ENCODE measurements around the gene GDPD1.

GDPD1 gene

GRCh38 chr17:59254742-59255141 is 34.4 kb downstream of the GDPD1 start:
- Histone ChIP-seq H3K27me3 (ENCODE audit: low read depth, low read length) (no peaks in the 10 kb centered on the region), H3K27ac (ENCODE audit: low read length) (no peak overlapping the region), H3K4me1 (ENCODE audit: control insufficient read depth in 1 of 2, insufficient read depth in 2 of 2, low read length in 2 of 2) (no peaks in the 10 kb centered on the region), H3K36me3 (ENCODE audit: control insufficient read depth in 1 of 2, insufficient read depth in 2 of 2, low read length in 2 of 2) (no peaks in the 10 kb centered on the region), H3K4me3 (ENCODE audit: low read depth in 1 of 2, low read length in 2 of 2) (no peak overlapping the region), H3K9me3 (ENCODE audit: control insufficient read depth in 1 of 2, low read length in 2 of 2) (no peaks in the 10 kb centered on the region)

GRCh38 chr17:59257101-59257500 is 36.8 kb downstream of the GDPD1 start:
- Histone ChIP-seq H3K36me3 (ENCODE audit: control insufficient read depth in 1 of 2, insufficient read depth in 2 of 2, low read length in 2 of 2) (no peaks in the 10 kb centered on the region), H3K27me3 (ENCODE audit: low read depth, low read length) (no peaks in the 10 kb centered on the region), H3K27ac (ENCODE audit: low read length) (no peak overlapping the region), H3K4me3 (ENCODE audit: low read depth in 1 of 2, low read length in 2 of 2) (no peak overlapping the region), H3K4me1 (ENCODE audit: control insufficient read depth in 1 of 2, insufficient read depth in 2 of 2, low read length in 2 of 2) (no peaks in the 10 kb centered on the region), H3K9me3 (ENCODE audit: control insufficient read depth in 1 of 2, low read length in 2 of 2) (no peaks in the 10 kb centered on the region)

- Histone ChIP-seq H3K4me1 (ENCODE audit: control insufficient read depth in 1 of 2, insufficient read depth in 2 of 2, low read length in 2 of 2) (no peaks in the 10 kb centered on the region), H3K27me3 (ENCODE audit: low read depth, low read length) (no peaks in the 10 kb centered on the region), H3K36me3 (ENCODE audit: control insufficient read depth in 1 of 2, insufficient read depth in 2 of 2, low read length in 2 of 2) (no peaks in the 10 kb centered on the region), H3K4me3 (ENCODE audit: low read depth in 1 of 2, low read length in 2 of 2) (no peak overlapping the region), H3K27ac (ENCODE audit: low read length) (no peak overlapping the region), H3K9me3 (ENCODE audit: control insufficient read depth in 1 of 2, low read length in 2 of 2) (no peaks in the 10 kb centered on the region)
These were observed 40.4 kb downstream of the GDPD1 start for GRCh38 chr17:59260722-59261121.

DNA sequence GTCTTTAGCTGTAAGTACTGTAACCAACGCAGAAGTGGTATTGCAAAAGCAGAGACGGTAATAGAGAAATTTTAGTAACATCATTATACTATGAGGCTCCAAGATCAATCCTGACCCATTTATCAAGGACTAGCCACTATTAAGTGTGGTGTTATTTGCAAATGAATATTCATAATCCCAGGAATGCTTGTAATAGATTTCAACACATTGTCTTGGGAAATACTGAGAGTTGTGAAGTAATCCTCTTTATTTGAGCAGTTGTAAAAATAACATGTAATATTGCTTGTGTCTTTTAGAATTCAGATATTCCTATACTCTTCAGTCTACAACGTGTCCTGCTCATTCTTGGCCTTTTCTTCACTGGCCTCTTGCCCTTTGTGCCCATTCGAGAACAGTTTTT is 46.4 kb downstream of the GDPD1 start:
- no peaks in the 10 kb centered on the region for H3K27me3 ChIP-seq (ENCODE audit: low read depth, low read length)
- no peak overlapping the region for H3K4me3 ChIP-seq (ENCODE audit: low read depth in 1 of 2, low read length in 2 of 2)
- H3K27ac ChIP-seq (ENCODE audit: low read length): no peak overlapping the region
- H3K9me3 ChIP-seq (ENCODE audit: control insufficient read depth in 1 of 2, low read length in 2 of 2): no peaks in the 10 kb centered on the region
- H3K4me1 ChIP-seq (ENCODE audit: control insufficient read depth in 1 of 2, insufficient read depth in 2 of 2, low read length in 2 of 2): no peaks in the 10 kb centered on the region
- H3K36me3 ChIP-seq (ENCODE audit: control insufficient read depth in 1 of 2, insufficient read depth in 2 of 2, low read length in 2 of 2): peaks cover 0 to 2% of the 10 kb centered on the region in 2 donors

GRCh38 chr17:59267776-59268175 is 47.5 kb downstream of the GDPD1 start:
- H3K4me1 ChIP-seq (ENCODE audit: control insufficient read depth in 1 of 2, insufficient read depth in 2 of 2, low read length in 2 of 2): no peaks in the 10 kb centered on the region
- H3K9me3 ChIP-seq (ENCODE audit: control insufficient read depth in 1 of 2, low read length in 2 of 2): no peaks in the 10 kb centered on the region
- peaks cover 0 to 12% of the 10 kb centered on the region in 2 donors for H3K36me3 ChIP-seq (ENCODE audit: control insufficient read depth in 1 of 2, insufficient read depth in 2 of 2, low read length in 2 of 2)
- H3K27me3 ChIP-seq (ENCODE audit: low read depth, low read length): no peaks in the 10 kb centered on the region
- no peak overlapping the region for H3K27ac ChIP-seq (ENCODE audit: low read length)
- no peak overlapping the region for H3K4me3 ChIP-seq (ENCODE audit: low read depth in 1 of 2, low read length in 2 of 2)

DNA sequence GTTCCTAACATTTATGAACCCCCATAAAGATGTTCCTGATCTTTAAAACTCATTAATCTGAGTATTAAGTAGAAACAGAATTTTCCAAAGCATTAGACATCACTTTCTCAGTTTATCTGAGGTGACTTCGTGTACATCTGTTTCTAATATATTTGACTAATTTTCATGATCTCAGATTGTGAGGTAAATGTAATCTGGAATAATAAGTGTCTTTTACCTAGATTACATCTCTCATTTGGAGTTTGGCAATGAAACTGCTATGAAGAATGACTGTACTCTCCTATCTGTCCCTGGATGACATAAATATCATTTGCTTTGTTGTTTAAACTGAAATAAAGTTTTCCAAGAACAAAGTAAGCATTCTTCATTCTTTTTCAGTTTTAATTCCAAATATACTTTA is 55.3 kb downstream of the GDPD1 start:
- Histone ChIP-seq H3K4me3 (ENCODE audit: low read depth in 1 of 2, low read length in 2 of 2) (no peak overlapping the region), H3K9me3 (ENCODE audit: control insufficient read depth in 1 of 2, low read length in 2 of 2) (no peaks in the 10 kb centered on the region), H3K36me3 (ENCODE audit: control insufficient read depth in 1 of 2, insufficient read depth in 2 of 2, low read length in 2 of 2) (peaks cover 0 to 12% of the 10 kb centered on the region in 2 donors), H3K27me3 (ENCODE audit: low read depth, low read length) (no peaks in the 10 kb centered on the region), H3K4me1 (ENCODE audit: control insufficient read depth in 1 of 2, insufficient read depth in 2 of 2, low read length in 2 of 2) (no peaks in the 10 kb centered on the region), H3K27ac (ENCODE audit: low read length) (no peak overlapping the region)

- no peaks in the 10 kb centered on the region for H3K27me3 ChIP-seq (ENCODE audit: low read depth, low read length)
- no peak overlapping the region for H3K27ac ChIP-seq (ENCODE audit: low read length)
These were observed 56.7 kb downstream of the GDPD1 start for GRCh38 chr17:59277031-59277430.

DNA sequence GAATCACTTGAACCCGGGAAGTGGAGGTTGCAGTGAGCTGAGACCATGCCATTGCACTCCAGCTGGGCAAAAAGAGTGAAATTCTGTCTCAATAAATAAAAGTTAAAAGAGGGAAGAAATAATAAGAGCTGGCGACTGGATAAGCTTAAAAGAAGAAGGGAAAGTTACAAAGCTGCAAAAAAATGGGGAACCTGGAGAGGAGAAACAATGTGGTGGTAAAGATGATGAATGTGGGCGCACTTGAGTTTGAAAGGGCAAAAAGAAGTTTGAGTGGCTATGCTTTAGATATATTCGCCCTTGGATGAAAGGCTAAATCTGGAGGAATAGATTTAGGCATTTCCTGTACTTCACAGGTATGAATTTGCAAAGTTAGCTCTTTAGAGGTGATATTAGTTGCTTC is 58.1 kb downstream of the GDPD1 start:
- Histone ChIP-seq H3K4me3 (ENCODE audit: low read depth in 1 of 2, low read length in 2 of 2) (no peak overlapping the region), H3K36me3 (ENCODE audit: control insufficient read depth in 1 of 2, insufficient read depth in 2 of 2, low read length in 2 of 2) (no peaks in the 10 kb centered on the region), H3K27me3 (ENCODE audit: low read depth, low read length) (no peaks in the 10 kb centered on the region), H3K9me3 (ENCODE audit: control insufficient read depth in 1 of 2, low read length in 2 of 2) (no peaks in the 10 kb centered on the region), H3K4me1 (ENCODE audit: control insufficient read depth in 1 of 2, insufficient read depth in 2 of 2, low read length in 2 of 2) (no peaks in the 10 kb centered on the region), H3K27ac (ENCODE audit: low read length) (no peak overlapping the region)

More at GRCh38 chr17:59277031-59277430, 56.7 kb downstream of the GDPD1 start:
- Histone ChIP-seq H3K4me3 (ENCODE audit: low read depth in 1 of 2, low read length in 2 of 2) (no peak overlapping the region), H3K4me1 (ENCODE audit: control insufficient read depth in 1 of 2, insufficient read depth in 2 of 2, low read length in 2 of 2) (no peaks in the 10 kb centered on the region), H3K9me3 (ENCODE audit: control insufficient read depth in 1 of 2, low read length in 2 of 2) (no peaks in the 10 kb centered on the region), H3K36me3 (ENCODE audit: control insufficient read depth in 1 of 2, insufficient read depth in 2 of 2, low read length in 2 of 2) (peaks cover 0 to 8% of the 10 kb centered on the region in 2 donors)

GRCh38 chr17:59284317-59284716 is 64.0 kb downstream of the GDPD1 start:
- Histone ChIP-seq H3K4me3 (ENCODE audit: low read depth in 1 of 2, low read length in 2 of 2) (no peak overlapping the region), H3K36me3 (ENCODE audit: control insufficient read depth in 1 of 2, insufficient read depth in 2 of 2, low read length in 2 of 2) (no peaks in the 10 kb centered on the region), H3K27ac (ENCODE audit: low read length) (no peak overlapping the region), H3K27me3 (ENCODE audit: low read depth, low read length) (no peaks in the 10 kb centered on the region), H3K9me3 (ENCODE audit: control insufficient read depth in 1 of 2, low read length in 2 of 2) (no peaks in the 10 kb centered on the region), H3K4me1 (ENCODE audit: control insufficient read depth in 1 of 2, insufficient read depth in 2 of 2, low read length in 2 of 2) (peaks cover 0 to 6% of the 10 kb centered on the region in 2 donors)

- Histone ChIP-seq H3K36me3 (ENCODE audit: control insufficient read depth in 1 of 2, insufficient read depth in 2 of 2, low read length in 2 of 2) (no peaks in the 10 kb centered on the region), H3K27ac (ENCODE audit: low read length) (no peak overlapping the region), H3K4me1 (ENCODE audit: control insufficient read depth in 1 of 2, insufficient read depth in 2 of 2, low read length in 2 of 2) (peaks cover 0 to 6% of the 10 kb centered on the region in 2 donors), H3K4me3 (ENCODE audit: low read depth in 1 of 2, low read length in 2 of 2) (no peak overlapping the region), H3K9me3 (ENCODE audit: control insufficient read depth in 1 of 2, low read length in 2 of 2) (no peaks in the 10 kb centered on the region), H3K27me3 (ENCODE audit: low read depth, low read length) (no peaks in the 10 kb centered on the region)
These were observed 67.1 kb downstream of the GDPD1 start for GRCh38 chr17:59287452-59287851.

DNA sequence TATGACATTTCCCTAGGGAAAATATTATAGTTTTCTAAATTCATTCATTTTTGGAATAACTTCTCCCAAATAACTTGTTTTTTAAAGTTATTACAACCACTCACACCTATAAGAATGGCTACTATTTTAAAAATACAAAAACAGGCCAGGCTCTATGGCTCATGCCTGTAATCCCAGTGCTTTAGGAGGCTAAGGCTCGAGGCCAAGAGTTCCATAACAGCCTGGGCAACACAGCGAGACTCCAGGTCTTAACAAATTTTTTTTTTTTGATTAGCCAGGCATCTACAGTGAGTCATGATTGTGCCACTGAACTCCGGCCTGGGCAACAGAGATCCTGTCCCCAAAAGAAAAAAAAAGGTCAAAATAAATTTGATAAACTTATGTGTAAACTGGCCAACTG is 67.6 kb downstream of the GDPD1 start:
- no peak overlapping the region for H3K4me3 ChIP-seq (ENCODE audit: low read depth in 1 of 2, low read length in 2 of 2)
- no peaks in the 10 kb centered on the region for H3K9me3 ChIP-seq (ENCODE audit: control insufficient read depth in 1 of 2, low read length in 2 of 2)
- peaks cover 0 to 6% of the 10 kb centered on the region in 2 donors for H3K4me1 ChIP-seq (ENCODE audit: control insufficient read depth in 1 of 2, insufficient read depth in 2 of 2, low read length in 2 of 2)
- H3K27ac ChIP-seq (ENCODE audit: low read length): no peak overlapping the region
- no peaks in the 10 kb centered on the region for H3K27me3 ChIP-seq (ENCODE audit: low read depth, low read length)
- no peaks in the 10 kb centered on the region for H3K36me3 ChIP-seq (ENCODE audit: control insufficient read depth in 1 of 2, insufficient read depth in 2 of 2, low read length in 2 of 2)

- H3K36me3 ChIP-seq (ENCODE audit: control insufficient read depth in 1 of 2, insufficient read depth in 2 of 2, low read length in 2 of 2): no peaks in the 10 kb centered on the region
- H3K4me3 ChIP-seq (ENCODE audit: low read depth in 1 of 2, low read length in 2 of 2): no peak overlapping the region
- no peak overlapping the region for H3K27ac ChIP-seq (ENCODE audit: low read length)
- H3K4me1 ChIP-seq (ENCODE audit: control insufficient read depth in 1 of 2, insufficient read depth in 2 of 2, low read length in 2 of 2): no peaks in the 10 kb centered on the region
- no peaks in the 10 kb centered on the region for H3K27me3 ChIP-seq (ENCODE audit: low read depth, low read length)
- no peaks in the 10 kb centered on the region for H3K9me3 ChIP-seq (ENCODE audit: control insufficient read depth in 1 of 2, low read length in 2 of 2)
These were observed 69.6 kb downstream of the GDPD1 start for GRCh38 chr17:59289981-59290301.
